Caco-2 (cell line): ENCODE measurements around the gene BCDIN3D. TPM values are rescaled to one million over a fixed set of nuclear protein-coding genes. Genes with fewer than 3 reads are reported as not detected.

Source experiments
- BruUV-seq: library from RNA; stranded (reverse); fragments of 400-500 nt; replicated peaks from 2 replicates; lab custom pipeline; 2021; lab: Mats Ljungman, UMichigan
- CTCF ChIA-PET: fragments of 300-600 bp; sonication (Branson Sonifier 250); formaldehyde crosslinking; loops from one replicate; lab custom pipeline; 2022; ENCODE audit warnings: antibody characterized with exemption; lab: Charles Lee
- POLR2A ChIA-PET: fragments of 300-600 bp; sonication (Branson Sonifier 250); formaldehyde crosslinking; loops from one replicate; lab custom pipeline; 2022; ENCODE audit warnings: antibody characterized with exemption; lab: Charles Lee
- DNase-seq, 2 experiments: peaks; one replicate each; pipeline versions ENCODE4 v3.0.0 to v3.0.0-alpha.2; 2020 to 2022
- H3K27me3 ChIP-seq: replicated peaks from 2 replicates; pipeline ENCODE4 v1.6.0; 2011; ENCODE audit warnings: low read length; ENCODE audit not compliant: control insufficient read depth, insufficient read depth
- H3K36me3 ChIP-seq: 2 replicates; pipeline ENCODE4 v1.5.1; 2011; ENCODE audit warnings: low read length; ENCODE audit not compliant: control insufficient read depth, insufficient read depth
- H3K4me1 ChIP-seq: fragments of 250-450 bp; sonication (Bioruptor Pico); 2 replicates; pipeline ENCODE4 v1.5.1; 2020; ENCODE audit warnings: mild to moderate bottlenecking
- H3K4me3 ChIP-seq: 2 replicates; pipeline ENCODE4 v1.5.1; 2011; ENCODE audit warnings: low read depth, mild to moderate bottlenecking, control low read depth, low read length
- H3K9me3 ChIP-seq: fragments of 250-450 bp; sonication (Bioruptor Pico); 2 replicates; pipeline ENCODE4 v1.5.1; 2020; ENCODE audit warnings: mild to moderate bottlenecking, moderate library complexity
- H3K27ac Mint-ChIP-seq: one replicate; pipeline ENCODE4 v1.8.0; 2022; ENCODE audit warnings: mixed read lengths; ENCODE audit not compliant: unreplicated experiment
- H3K27me3 Mint-ChIP-seq: one replicate; pipeline ENCODE4 v1.8.0; 2022; ENCODE audit warnings: mixed read lengths; ENCODE audit not compliant: insufficient read depth, unreplicated experiment
- H3K36me3 Mint-ChIP-seq: one replicate; pipeline ENCODE4 v1.8.0; 2022; ENCODE audit warnings: mild to moderate bottlenecking, mixed read lengths; ENCODE audit not compliant: insufficient read depth, unreplicated experiment
- H3K4me1 Mint-ChIP-seq: one replicate; pipeline ENCODE4 v1.8.0; 2022; ENCODE audit warnings: low read depth, mixed read lengths; ENCODE audit not compliant: unreplicated experiment
- H3K4me3 Mint-ChIP-seq: one replicate; pipeline ENCODE4 v1.8.0; 2022; ENCODE audit warnings: mild to moderate bottlenecking, moderate library complexity, mixed read lengths; ENCODE audit not compliant: unreplicated experiment
- H3K9me3 Mint-ChIP-seq: one replicate; pipeline ENCODE4 v1.8.0; 2022; ENCODE audit warnings: mixed read lengths; ENCODE audit not compliant: unreplicated experiment
- CTCF ChIP-seq, 2 experiments: fragments of 200-600 bp in 1 of 2; IDR thresholded peaks; 1 replicate in 1 of 2; 2 replicates in 1 of 2; pipeline versions ENCODE4 v1.5.1 to v1.8.0; 2011 to 2022; ENCODE audit warnings: antibody characterized with exemption in 1 of 2, control low read depth in 1 of 2, inconsistent platforms in 1 of 2, low read depth in 1 of 2, low read length in 1 of 2, mild to moderate bottlenecking in 1 of 2, moderate library complexity in 1 of 2; ENCODE audit not compliant: insufficient read depth in 1 of 2, severe bottlenecking in 1 of 2, unreplicated experiment in 1 of 2
- intact Hi-C: fragments of 100-400 bp; cut with micrococcal nuclease; formaldehyde crosslinking; loops from one replicate; pipeline ENCODE4 v1.10.0; 2022; ENCODE audit not compliant: unreplicated experiment
- total RNA-seq: library from RNA; stranded (reverse); gene quantifications from 2 replicates; pipeline ENCODE4 v1.2.3, GENCODE V29; 2022

Gene BCDIN3D
- total RNA-seq, 1 experiment from 2014 or later: 6.6 TPM

GRCh38 chr12:49875115-49875720 is 32.3 kb upstream of the BCDIN3D start:
- Histone ChIP-seq H3K4me3 (no peak overlapping the region), H3K36me3 (no peaks in the 10 kb centered on the region), H3K27me3 (no peaks in the 10 kb centered on the region), H3K4me1 (peaks cover 5% of the 10 kb centered on the region), H3K9me3 (no peaks in the 10 kb centered on the region)
- no peak for TF ChIP-seq CTCF (IDR thresholded peaks at IDR 0.05; ENCODE audit: insufficient read depth in 1 of 2, low read depth in 1 of 2, low read length in 1 of 2, severe bottlenecking in 1 of 2, unreplicated experiment in 1 of 2)
- no TSS peak for BruUV-seq
- Mint-ChIP-seq H3K27me3 (no peaks in the 10 kb centered on the region), H3K4me1 (peaks cover 3% of the 10 kb centered on the region), H3K27ac (no peak overlapping the region), H3K4me3 (no peak overlapping the region), H3K9me3 (peaks cover 29% of the 10 kb centered on the region), H3K36me3 (peaks cover 7% of the 10 kb centered on the region)
- CTCF ChIA-PET: interaction anchor here (0.5 kb wide), 1 partner anchor 308 kb away, joined by 4 read pairs; no protein-coding TSS in a partner anchor
- no peak for DNase-seq
- POLR2A ChIA-PET: no interaction called here
- intact Hi-C loops: no loop called here

GRCh38 chr12:49874142-49874897 is 31.4 kb upstream of the BCDIN3D start:
- Mint-ChIP-seq H3K27me3 (no peaks in the 10 kb centered on the region), H3K9me3 (peaks cover 20% of the 10 kb centered on the region), H3K27ac (no peak overlapping the region), H3K36me3 (peaks cover 7% of the 10 kb centered on the region), H3K4me1 (peaks cover 8% of the 10 kb centered on the region), H3K4me3 (no peak overlapping the region)
- Histone ChIP-seq H3K9me3 (no peaks in the 10 kb centered on the region), H3K36me3 (no peaks in the 10 kb centered on the region), H3K4me1 (peaks cover 14% of the 10 kb centered on the region), H3K4me3 (no peak overlapping the region), H3K27me3 (no peaks in the 10 kb centered on the region)
- ChIA-PET POLR2A (no interaction called here), CTCF (interaction anchor here (0.5 kb wide), 1 partner anchor 307 kb away, joined by 4 read pairs; no protein-coding TSS in a partner anchor)
- no peak for TF ChIP-seq CTCF (IDR thresholded peaks at IDR 0.05; ENCODE audit: insufficient read depth in 1 of 2, low read depth in 1 of 2, low read length in 1 of 2, severe bottlenecking in 1 of 2, unreplicated experiment in 1 of 2)
- no peak for DNase-seq
- BruUV-seq: no TSS peak
- intact Hi-C loops: no loop called here

GRCh38 chr12:49873361-49873934 is 30.5 kb upstream of the BCDIN3D start:
- ChIA-PET CTCF (no interaction called here), POLR2A (no interaction called here)
- intact Hi-C loops: no loop called here
- no peak overlapping the region for H3K27ac Mint-ChIP-seq
- H3K36me3 ChIP-seq: no peaks in the 10 kb centered on the region
- no TSS peak for BruUV-seq
- peaks cover 11% of the 10 kb centered on the region for H3K9me3 Mint-ChIP-seq
- H3K4me1 ChIP-seq: peaks cover 23% of the 10 kb centered on the region
- no peaks in the 10 kb centered on the region for H3K27me3 ChIP-seq
- H3K9me3 ChIP-seq: no peaks in the 10 kb centered on the region
- peaks cover 13% of the 10 kb centered on the region for H3K4me1 Mint-ChIP-seq
- no peak for TF ChIP-seq CTCF (IDR thresholded peaks at IDR 0.05; ENCODE audit: insufficient read depth in 1 of 2, low read depth in 1 of 2, low read length in 1 of 2, severe bottlenecking in 1 of 2, unreplicated experiment in 1 of 2)
- H3K27me3 Mint-ChIP-seq: no peaks in the 10 kb centered on the region
- peaks cover under 1% of the 10 kb centered on the region for H3K36me3 Mint-ChIP-seq
- DNase-seq: no peak
- no peak overlapping the region for H3K4me3 Mint-ChIP-seq
- no peak overlapping the region for H3K4me3 ChIP-seq
